HEK293T (cell line): ENCODE measurements around the gene THSD7A.

Experiments used
- CTCF ChIA-PET: fragments of 350-600 bp; formaldehyde crosslinking; extraction: SDS; loops from one replicate; lab custom pipeline; 2021; ENCODE audit warnings: antibody characterized with exemption, inconsistent platforms; lab: Yijun Ruan, JAX
- POLR2A ChIA-PET: fragments of 350-600 bp; formaldehyde crosslinking; extraction: SDS; loops from one replicate; lab custom pipeline; 2020; ENCODE audit warnings: antibody characterized with exemption, inconsistent platforms; lab: Yijun Ruan, JAX
- DNase-seq: peaks from one replicate; pipeline ENCODE4 v3.0.0; 2012; ENCODE audit warnings: mixed read lengths; ENCODE audit errors: extremely low spot score
- ARNT ChIP-seq: fragments of 450-650 bp; IDR thresholded peaks from 2 replicates; pipeline ENCODE4 v1.6.1; 2017; ENCODE audit warnings: mild to moderate bottlenecking
- BHLHE40 ChIP-seq: fragments of 450-650 bp; IDR thresholded peaks from 2 replicates; pipeline ENCODE4 v1.6.1; 2016; ENCODE audit warnings: mild to moderate bottlenecking, moderate library complexity, borderline replicate concordance
- CTBP1 ChIP-seq: fragments of 450-650 bp; IDR thresholded peaks from 2 replicates; pipeline ENCODE4 v1.6.1; 2016; ENCODE audit warnings: borderline replicate concordance
- ELF4 ChIP-seq: fragments of 450-650 bp; IDR thresholded peaks from 2 replicates; pipeline ENCODE4 v1.6.1; 2017; ENCODE audit warnings: antibody characterized with exemption
- FOXA1 ChIP-seq: fragments of 450-650 bp; IDR thresholded peaks from 2 replicates; pipeline ENCODE4 v1.6.1; 2016; ENCODE audit warnings: mild to moderate bottlenecking
- FOXK2 ChIP-seq: fragments of 450-650 bp; IDR thresholded peaks from 2 replicates; pipeline ENCODE4 v1.6.1; 2016; ENCODE audit warnings: mild to moderate bottlenecking
- FOXM1 ChIP-seq: fragments of 450-650 bp; IDR thresholded peaks from 2 replicates; pipeline ENCODE4 v1.6.1; 2017; ENCODE audit warnings: mild to moderate bottlenecking, borderline replicate concordance
- HDGF ChIP-seq: fragments of 450-650 bp; IDR thresholded peaks from 2 replicates; pipeline ENCODE4 v1.6.1; 2017; ENCODE audit warnings: antibody characterized with exemption, borderline replicate concordance
- L3MBTL2 ChIP-seq: fragments of 450-650 bp; conservative IDR thresholded peaks from 2 replicates; pipeline ENCODE4 v1.6.1; 2016; ENCODE audit warnings: mild to moderate bottlenecking
- LEF1 ChIP-seq: fragments of 450-650 bp; IDR thresholded peaks from 2 replicates; pipeline ENCODE4 v1.6.1; 2017; ENCODE audit warnings: mild to moderate bottlenecking, borderline replicate concordance
- NFRKB ChIP-seq: fragments of 450-650 bp; IDR thresholded peaks from 2 replicates; pipeline ENCODE4 v1.6.1; 2016; ENCODE audit warnings: mild to moderate bottlenecking, moderate library complexity
- SP1 ChIP-seq: fragments of 450-650 bp; IDR thresholded peaks from 2 replicates; pipeline ENCODE4 v1.6.1; 2017
- SUZ12 ChIP-seq: fragments of 450-650 bp; IDR thresholded peaks from 2 replicates; pipeline ENCODE4 v1.6.1; 2016; ENCODE audit warnings: mild to moderate bottlenecking
- TARDBP ChIP-seq: fragments of 450-650 bp; IDR thresholded peaks from 2 replicates; pipeline ENCODE4 v1.6.1; 2016
- ZNF384 ChIP-seq: fragments of 450-650 bp; IDR thresholded peaks from 2 replicates; pipeline ENCODE4 v1.6.1; 2016
- TF ChIP-seq, protein P1 (sequence below): fragments of 450-650 bp; IDR thresholded peaks from 2 replicates; pipeline ENCODE4 v1.6.1; 2016

The THSD7A gene, protein sequence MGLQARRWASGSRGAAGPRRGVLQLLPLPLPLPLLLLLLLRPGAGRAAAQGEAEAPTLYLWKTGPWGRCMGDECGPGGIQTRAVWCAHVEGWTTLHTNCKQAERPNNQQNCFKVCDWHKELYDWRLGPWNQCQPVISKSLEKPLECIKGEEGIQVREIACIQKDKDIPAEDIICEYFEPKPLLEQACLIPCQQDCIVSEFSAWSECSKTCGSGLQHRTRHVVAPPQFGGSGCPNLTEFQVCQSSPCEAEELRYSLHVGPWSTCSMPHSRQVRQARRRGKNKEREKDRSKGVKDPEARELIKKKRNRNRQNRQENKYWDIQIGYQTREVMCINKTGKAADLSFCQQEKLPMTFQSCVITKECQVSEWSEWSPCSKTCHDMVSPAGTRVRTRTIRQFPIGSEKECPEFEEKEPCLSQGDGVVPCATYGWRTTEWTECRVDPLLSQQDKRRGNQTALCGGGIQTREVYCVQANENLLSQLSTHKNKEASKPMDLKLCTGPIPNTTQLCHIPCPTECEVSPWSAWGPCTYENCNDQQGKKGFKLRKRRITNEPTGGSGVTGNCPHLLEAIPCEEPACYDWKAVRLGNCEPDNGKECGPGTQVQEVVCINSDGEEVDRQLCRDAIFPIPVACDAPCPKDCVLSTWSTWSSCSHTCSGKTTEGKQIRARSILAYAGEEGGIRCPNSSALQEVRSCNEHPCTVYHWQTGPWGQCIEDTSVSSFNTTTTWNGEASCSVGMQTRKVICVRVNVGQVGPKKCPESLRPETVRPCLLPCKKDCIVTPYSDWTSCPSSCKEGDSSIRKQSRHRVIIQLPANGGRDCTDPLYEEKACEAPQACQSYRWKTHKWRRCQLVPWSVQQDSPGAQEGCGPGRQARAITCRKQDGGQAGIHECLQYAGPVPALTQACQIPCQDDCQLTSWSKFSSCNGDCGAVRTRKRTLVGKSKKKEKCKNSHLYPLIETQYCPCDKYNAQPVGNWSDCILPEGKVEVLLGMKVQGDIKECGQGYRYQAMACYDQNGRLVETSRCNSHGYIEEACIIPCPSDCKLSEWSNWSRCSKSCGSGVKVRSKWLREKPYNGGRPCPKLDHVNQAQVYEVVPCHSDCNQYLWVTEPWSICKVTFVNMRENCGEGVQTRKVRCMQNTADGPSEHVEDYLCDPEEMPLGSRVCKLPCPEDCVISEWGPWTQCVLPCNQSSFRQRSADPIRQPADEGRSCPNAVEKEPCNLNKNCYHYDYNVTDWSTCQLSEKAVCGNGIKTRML (N-terminal part only)

GRCh38 chr7:11831736-11832495 lies at the start of gene THSD7A:
Gene THSD7A, minus strand, starts transcription at chr7:11832198. Its CDS starts 252 bp downstream, at chr7:11831946.
- ChIA-PET CTCF (no interaction called here), POLR2A (no interaction called here)
- peak; percentile 61 for DNase-seq
- no peak for TF ChIP-seq SUZ12
- TF ChIP-seq FOXA1 = no peak
- no peak for TF ChIP-seq ZNF384
- TF ChIP-seq, protein P1, sequence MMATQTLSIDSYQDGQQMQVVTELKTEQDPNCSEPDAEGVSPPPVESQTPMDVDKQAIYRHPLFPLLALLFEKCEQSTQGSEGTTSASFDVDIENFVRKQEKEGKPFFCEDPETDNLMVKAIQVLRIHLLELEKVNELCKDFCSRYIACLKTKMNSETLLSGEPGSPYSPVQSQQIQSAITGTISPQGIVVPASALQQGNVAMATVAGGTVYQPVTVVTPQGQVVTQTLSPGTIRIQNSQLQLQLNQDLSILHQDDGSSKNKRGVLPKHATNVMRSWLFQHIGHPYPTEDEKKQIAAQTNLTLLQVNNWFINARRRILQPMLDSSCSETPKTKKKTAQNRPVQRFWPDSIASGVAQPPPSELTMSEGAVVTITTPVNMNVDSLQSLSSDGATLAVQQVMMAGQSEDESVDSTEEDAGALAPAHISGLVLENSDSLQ = no peak
- TF ChIP-seq TARDBP = no peak
- TF ChIP-seq SP1 = no peak
- TF ChIP-seq CTBP1 = no peak
- TF ChIP-seq ARNT = no peak
- no peak for TF ChIP-seq BHLHE40
- no peak; the same call in 1 of the 2 replicates for TF ChIP-seq L3MBTL2
- TF ChIP-seq NFRKB = no peak
- TF ChIP-seq LEF1 = no peak
- no peak for TF ChIP-seq HDGF
- TF ChIP-seq FOXM1 = no peak
- no peak for TF ChIP-seq FOXK2

- no peak for DNase-seq
- ChIA-PET CTCF (no interaction called here), POLR2A (no interaction called here)
- TF ChIP-seq ZNF384 (no peak), HDGF (no peak), NFRKB (no peak), SP1 (no peak), FOXA1 (no peak), BHLHE40 (no peak), TARDBP (no peak), LEF1 (no peak), FOXM1 (no peak), L3MBTL2 (no peak)
Observed at GRCh38 chr7:11881680-11882079, 49.7 kb upstream of the THSD7A start.

DNA sequence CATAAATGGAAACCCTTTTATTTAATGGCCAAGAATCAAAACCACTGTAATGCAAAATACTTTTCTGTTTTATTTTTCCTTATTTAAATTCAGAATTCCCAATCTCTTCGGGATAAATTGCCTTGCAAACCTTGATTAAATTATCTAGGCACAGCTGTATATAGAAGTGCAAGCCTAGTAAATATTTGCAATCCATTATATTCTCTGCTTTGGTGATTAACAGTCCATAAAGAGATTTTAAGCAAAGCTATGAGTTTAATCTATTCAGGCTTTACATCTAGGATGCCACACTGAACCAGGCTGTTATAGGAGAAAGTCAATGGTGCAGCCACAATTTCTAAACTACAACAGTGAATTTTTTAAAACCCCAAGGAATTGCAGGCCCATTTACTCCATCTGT lies 43.6 kb upstream of the THSD7A start:
- ChIA-PET CTCF (no interaction called here), POLR2A (no interaction called here)
- no peak for TF ChIP-seq HDGF
- TF ChIP-seq SUZ12 = no peak
- no peak for TF ChIP-seq LEF1
- TF ChIP-seq BHLHE40 = no peak
- TF ChIP-seq, protein P1 = no peak
- TF ChIP-seq ELF4 = no peak
- no peak for TF ChIP-seq TARDBP
- TF ChIP-seq SP1 = no peak
- no peak for TF ChIP-seq L3MBTL2
- TF ChIP-seq ZNF384 = no peak
- no peak for TF ChIP-seq FOXK2
- DNase-seq = no peak

DNA sequence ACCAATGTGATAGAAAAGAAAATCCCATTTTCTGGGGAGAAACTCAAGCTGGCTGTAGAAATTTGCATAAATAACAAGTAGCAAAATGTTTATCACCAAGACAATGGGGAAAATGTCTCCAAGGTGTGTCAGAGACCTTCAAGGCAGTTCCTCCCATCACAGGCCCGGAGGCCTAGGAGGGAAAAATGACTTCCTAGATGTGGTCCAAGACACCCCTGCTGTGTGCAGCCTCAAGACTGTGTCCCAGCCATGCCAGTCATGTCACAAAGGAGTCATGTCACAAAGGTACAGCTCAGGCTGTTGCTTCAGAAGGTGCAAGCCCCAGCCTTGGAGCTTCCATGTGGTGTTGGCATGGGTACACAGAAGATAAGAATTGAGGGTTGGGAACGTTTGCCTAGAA lies 33.7 kb upstream of the THSD7A start:
- CTCF ChIA-PET = no interaction called here
- POLR2A ChIA-PET = no interaction called here
- no peak for DNase-seq
- TF ChIP-seq SUZ12 (no peak), ARNT (no peak), NFRKB (no peak), CTBP1 (no peak), HDGF (no peak), SP1 (no peak), ZNF384 (no peak), BHLHE40 (no peak), FOXK2 (no peak)

GRCh38 chr7:11858622-11859302 lies 26.8 kb upstream of the THSD7A start:
- CTCF ChIA-PET = no interaction called here

DNA sequence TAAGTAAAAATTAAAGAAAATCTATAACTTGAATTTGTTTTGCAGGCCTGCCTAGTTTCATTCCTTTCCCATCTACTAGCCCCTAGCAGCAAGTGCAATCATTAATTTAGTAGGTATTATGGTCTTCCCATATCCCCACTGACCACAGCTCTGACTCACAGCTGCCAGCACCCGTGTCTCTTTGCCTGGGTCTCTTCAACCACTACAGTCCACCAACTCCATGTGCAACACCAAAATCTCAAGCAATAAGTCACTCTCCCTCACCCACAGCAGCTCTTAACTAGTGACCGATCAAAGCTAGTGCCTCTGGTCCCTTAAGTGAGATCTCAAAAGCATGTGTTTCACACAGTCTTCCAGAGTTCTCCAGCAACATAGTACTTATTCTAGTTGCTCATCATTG lies 26.0 kb upstream of the THSD7A start:
- CTCF ChIA-PET = no interaction called here
- POLR2A ChIA-PET = no interaction called here
- no peak for DNase-seq
- TF ChIP-seq FOXA1 (no peak), FOXM1 (no peak), TARDBP (no peak), LEF1 (no peak), CTBP1 (no peak), BHLHE40 (no peak), ZNF384 (no peak), L3MBTL2 (no peak), SUZ12 (no peak)

More at GRCh38 chr7:11858622-11859302, 26.8 kb upstream of the THSD7A start:
- TF ChIP-seq FOXA1 = no peak
- POLR2A ChIA-PET = no interaction called here
- DNase-seq = no peak
